Measurements from ENCODE around the gene CD300LF. TPM values are rescaled to one million over a fixed set of nuclear protein-coding genes. Genes with fewer than 3 reads are reported as not detected.

CD300LF gene
- total RNA-seq, 1 experiment from 2014 or later = not detected

DNA sequence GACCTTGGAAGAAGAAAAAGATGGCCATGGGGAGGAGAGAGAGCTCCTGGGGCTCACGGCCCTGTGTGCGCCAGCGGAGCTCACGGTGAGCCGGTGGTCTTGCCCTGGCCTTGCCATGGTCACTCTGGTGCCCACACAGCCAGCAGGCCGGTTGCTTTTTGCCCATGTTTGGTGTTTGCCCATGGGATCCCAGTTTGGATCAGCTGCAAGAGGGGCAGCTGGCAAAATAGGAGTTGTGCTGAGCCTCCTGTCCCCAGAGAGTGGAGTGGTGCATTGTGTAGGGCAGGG lies 37.3 kb upstream of the CD300LF start:
- Histone ChIP-seq H2BK20ac (ENCODE audit: low read depth, low read length, poor library complexity, severe bottlenecking) (no peak overlapping the region), H4K5ac (ENCODE audit: insufficient read length, low read depth, low read length) (no peak overlapping the region), H4K8ac (replicated peaks; ENCODE audit: insufficient read length, low read depth, low read length) (no peak overlapping the region), H2BK15ac (ENCODE audit: low read depth, low read length) (no peak overlapping the region), H2BK120ac (ENCODE audit: low read depth, low read length, poor library complexity, severe bottlenecking) (no peak overlapping the region), H3K4me1 (ENCODE audit: insufficient read depth, low read length) (peaks cover 11% of the 10 kb centered on the region), H3K79me1 (ENCODE audit: insufficient read depth, low read depth, low read length, poor library complexity, severe bottlenecking) (peaks cover 4% of the 10 kb centered on the region), H3K27me3 (ENCODE audit: insufficient read depth, low read length) (no peaks in the 10 kb centered on the region), H4K91ac (ENCODE audit: insufficient read length, low read depth, low read length) (no peak overlapping the region), H3K9me3 (ENCODE audit: control insufficient read depth, low read depth, low read length) (no peaks in the 10 kb centered on the region), H3K56ac (ENCODE audit: insufficient read length, low read depth, low read length) (no peak overlapping the region), H3K4ac (ENCODE audit: low read depth, low read length) (no peak overlapping the region), H3K9ac (ENCODE audit: extremely low read depth, insufficient read length, low read length) (peak overlapping the region; percentile 6), H3T11ph (ENCODE audit: low read length) (no peak overlapping the region), H2BK12ac (ENCODE audit: insufficient read length, low read depth, low read length) (no peak overlapping the region), H3K23me2 (ENCODE audit: insufficient read length, low read depth, low read length, poor library complexity, severe bottlenecking) (peaks cover 9% of the 10 kb centered on the region), H3K4me2 (ENCODE audit: insufficient read depth, insufficient read length, low read length) (peak overlapping the region; percentile 69), H3K14ac (ENCODE audit: insufficient read depth, low read length) (no peak overlapping the region), H3K27ac (ENCODE audit: insufficient read length, low read depth, low read length) (no peak overlapping the region), H2AK5ac (ENCODE audit: insufficient read length, low read length) (no peak overlapping the region), H3K79me2 (ENCODE audit: insufficient read depth, low read length) (peaks cover 10% of the 10 kb centered on the region; the same call in 1 of the 2 replicates), H2AFZ (ENCODE audit: low read length) (no peak overlapping the region), H3K23ac (ENCODE audit: insufficient read length, low read depth, low read length) (no peak overlapping the region), H4K20me1 (ENCODE audit: control insufficient read depth, insufficient read depth, insufficient read length) (no peaks in the 10 kb centered on the region), H3K18ac (ENCODE audit: insufficient read length, low read depth, low read length) (no peak overlapping the region), H2BK5ac (ENCODE audit: insufficient read length, low read length) (no peak overlapping the region)
- Mint-ChIP-seq H3K36me3 (ENCODE audit: insufficient read depth in 1 of 3, low read depth in 3 of 3) (peaks cover 12 to 24% (median 17%) of the 10 kb centered on the region in 3 experiments), H3K27ac (no peak overlapping the region), H3K4me3 (peak overlapping the region; percentile 89 to 93), H3K9me3 (no peaks in the 10 kb centered on the region), H3K27me3 (ENCODE audit: low read depth) (peaks cover 2% of the 10 kb centered on the region), H3K4me1 (peaks cover 55 to 64% of the 10 kb centered on the region in 2 experiments)
- DNase-seq = no peak
- no CpG with 5 or more reads among the region's 6 CpGs for WGBS (ENCODE audit: extremely low coverage, insufficient read length, low lambda C conversion rate)
- TF ChIP-seq, protein P1, sequence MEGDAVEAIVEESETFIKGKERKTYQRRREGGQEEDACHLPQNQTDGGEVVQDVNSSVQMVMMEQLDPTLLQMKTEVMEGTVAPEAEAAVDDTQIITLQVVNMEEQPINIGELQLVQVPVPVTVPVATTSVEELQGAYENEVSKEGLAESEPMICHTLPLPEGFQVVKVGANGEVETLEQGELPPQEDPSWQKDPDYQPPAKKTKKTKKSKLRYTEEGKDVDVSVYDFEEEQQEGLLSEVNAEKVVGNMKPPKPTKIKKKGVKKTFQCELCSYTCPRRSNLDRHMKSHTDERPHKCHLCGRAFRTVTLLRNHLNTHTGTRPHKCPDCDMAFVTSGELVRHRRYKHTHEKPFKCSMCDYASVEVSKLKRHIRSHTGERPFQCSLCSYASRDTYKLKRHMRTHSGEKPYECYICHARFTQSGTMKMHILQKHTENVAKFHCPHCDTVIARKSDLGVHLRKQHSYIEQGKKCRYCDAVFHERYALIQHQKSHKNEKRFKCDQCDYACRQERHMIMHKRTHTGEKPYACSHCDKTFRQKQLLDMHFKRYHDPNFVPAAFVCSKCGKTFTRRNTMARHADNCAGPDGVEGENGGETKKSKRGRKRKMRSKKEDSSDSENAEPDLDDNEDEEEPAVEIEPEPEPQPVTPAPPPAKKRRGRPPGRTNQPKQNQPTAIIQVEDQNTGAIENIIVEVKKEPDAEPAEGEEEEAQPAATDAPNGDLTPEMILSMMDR (conservative IDR thresholded peaks at IDR 0.05) = no peak
